ENCODE results near the gene FABP7.
"Not testable (repeated sequence)": the region's sequence is repeated elsewhere in the genome, so short reads cannot be mapped to it uniquely, and the experiment has no call there.

The FABP7 gene
- long read RNA-seq, donor 1, result 0 reads
- long read RNA-seq, donor 2, result 0 reads
- long read RNA-seq, donor 3, result 0 reads
- long read RNA-seq, donor 4, result 0 reads
- long read RNA-seq, donor 5, result 0 reads
- long read RNA-seq, donor 6, result 0 reads
- long read RNA-seq, donor 7, partial matches to known transcripts, result 0 of 1 reads
- long read RNA-seq, donor 7, other reads (novel, unspliced or antisense), result 0 of 1 reads
- long read RNA-seq, donor 8, result 0 reads

- no peak for DNase-seq
These were observed at the start of gene FABP7 for GRCh38 chr6:122779667-122780066. Gene FABP7, plus strand, starts transcription at chr6:122779716. Its CDS starts 79 bp downstream, at chr6:122779795.

GRCh38 chr6:122730334-122730733 is 49.2 kb upstream of the FABP7 start:
- DNase-seq, result no peak

- no peak for DNase-seq
These were observed 48.6 kb upstream of the FABP7 start for GRCh38 chr6:122730775-122731386.

GRCh38 chr6:122733259-122733658 is 46.3 kb upstream of the FABP7 start:
- no peak for DNase-seq

GRCh38 chr6:122734529-122735395 is 44.8 kb upstream of the FABP7 start:
- DNase-seq, result no peak

- DNase-seq, result no peak
These were observed 43.9 kb upstream of the FABP7 start for GRCh38 chr6:122735582-122735981.

GRCh38 chr6:122736163-122736562 is 43.4 kb upstream of the FABP7 start:
- DNase-seq, result no peak

GRCh38 chr6:122736616-122737015 is 42.9 kb upstream of the FABP7 start:
- DNase-seq, result no peak

GRCh38 chr6:122740091-122740490 is 39.4 kb upstream of the FABP7 start:
- DNase-seq, result no peak

GRCh38 chr6:122740936-122741335 is 38.6 kb upstream of the FABP7 start:
- no peak for DNase-seq

- DNase-seq, result not testable (repeated sequence)
These were observed 35.3 kb upstream of the FABP7 start for GRCh38 chr6:122744247-122744646.

- DNase-seq, result not testable (repeated sequence)
These were observed 34.7 kb upstream of the FABP7 start for GRCh38 chr6:122744856-122745255.

- DNase-seq, result no peak
These were observed 32.8 kb upstream of the FABP7 start for GRCh38 chr6:122746688-122747087.

GRCh38 chr6:122747573-122747972 is 31.9 kb upstream of the FABP7 start:
- DNase-seq, result no peak

GRCh38 chr6:122748945-122749344 is 30.6 kb upstream of the FABP7 start:
- not testable (repeated sequence) for DNase-seq

GRCh38 chr6:122749451-122750050 is 30.0 kb upstream of the FABP7 start:
- DNase-seq, result no peak

- no peak for DNase-seq
These were observed 28.2 kb upstream of the FABP7 start for GRCh38 chr6:122751326-122751725.

GRCh38 chr6:122752459-122752858 is 27.1 kb upstream of the FABP7 start:
- DNase-seq, result no peak

GRCh38 chr6:122753000-122753687 is 26.4 kb upstream of the FABP7 start:
- DNase-seq, result no peak

GRCh38 chr6:122753688-122754056 is 25.8 kb upstream of the FABP7 start:
- no peak for DNase-seq

- DNase-seq, result no peak
These were observed 25.3 kb upstream of the FABP7 start for GRCh38 chr6:122754191-122754731.

- no peak for DNase-seq
These were observed 23.6 kb upstream of the FABP7 start for GRCh38 chr6:122755901-122756300.
